Nephron (organoid): ENCODE results near the gene SSRP1.

Experiments used
- H3K27ac Mint-ChIP-seq, 3 experiments: 2 replicates each; pipeline ENCODE4 v1.8.0; 2020; ENCODE audit warnings: mixed read lengths in 3 of 3, mild to moderate bottlenecking in 2 of 3, moderate library complexity in 1 of 3
- H3K27me3 Mint-ChIP-seq: 2 replicates; pipeline ENCODE4 v1.8.0; 2021; ENCODE audit warnings: low read depth, mild to moderate bottlenecking, moderate library complexity, mixed read lengths
- H3K36me3 Mint-ChIP-seq: 2 replicates; pipeline ENCODE4 v1.8.0; 2020; ENCODE audit warnings: low read depth, mixed read lengths
- H3K4me1 Mint-ChIP-seq: 2 replicates; pipeline ENCODE4 v1.8.0; 2020; ENCODE audit warnings: mixed read lengths
- H3K4me3 Mint-ChIP-seq, 3 experiments: 2 replicates each; pipeline ENCODE4 v1.8.0; 2020; ENCODE audit warnings: mild to moderate bottlenecking in 3 of 3, mixed read lengths in 3 of 3, moderate library complexity in 2 of 3
- H3K9me3 Mint-ChIP-seq: 2 replicates; pipeline ENCODE4 v1.8.0; 2020; ENCODE audit warnings: mixed read lengths
- TF ChIP-seq, protein P1 (sequence below), 3 experiments: fragments of 200-600 bp; sonication (generic); IDR thresholded peaks; one replicate each; pipeline ENCODE4 v1.5.0; 2021; ENCODE audit warnings: antibody characterized with exemption in 3 of 3; ENCODE audit not compliant: unreplicated experiment in 3 of 3

SSRP1 gene

DNA sequence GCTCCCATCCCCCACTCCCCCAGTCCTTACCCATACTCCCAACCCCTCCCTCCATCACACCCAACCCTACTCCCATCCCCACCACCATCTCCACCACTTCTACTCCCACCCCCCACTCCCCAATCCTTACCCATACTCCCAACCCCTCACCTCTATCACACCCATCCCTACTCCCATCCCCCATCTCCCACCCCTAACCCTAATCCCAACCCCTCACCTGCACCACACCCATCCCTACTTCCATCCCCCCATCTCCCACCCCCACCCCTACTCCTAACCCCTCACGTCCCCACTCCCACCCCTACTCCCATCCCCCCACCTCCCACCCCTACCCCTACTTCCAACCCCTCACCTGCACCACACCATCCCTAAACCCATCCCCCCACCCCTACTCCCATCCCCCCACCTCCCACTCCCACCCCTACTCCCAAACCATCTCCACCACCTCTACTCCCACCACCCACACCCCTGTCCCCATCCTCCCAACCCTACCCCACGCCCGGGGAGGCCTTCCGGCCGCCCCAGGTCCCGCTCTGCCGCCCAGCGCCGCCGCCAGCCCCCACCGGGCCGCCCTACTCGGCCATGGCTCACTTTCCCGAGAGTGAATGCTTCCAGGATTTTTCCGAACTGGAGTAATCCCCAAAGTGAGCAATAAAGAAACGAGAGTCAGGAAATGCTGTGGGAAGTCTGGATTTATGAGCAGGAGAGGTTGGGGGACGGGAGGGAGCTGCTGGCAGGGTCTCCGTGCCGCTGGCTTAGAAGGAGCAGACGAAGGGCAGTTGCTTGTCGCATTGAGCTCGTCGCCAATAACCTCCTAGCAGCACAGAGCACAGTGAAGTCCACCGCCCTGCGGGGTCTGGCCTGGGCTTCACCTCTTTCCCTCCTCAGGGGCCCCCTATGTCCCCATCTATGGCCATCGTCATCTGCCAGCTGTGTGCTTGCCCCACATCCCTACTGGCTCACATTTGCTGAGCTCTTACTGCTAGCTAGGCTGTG lies 40.7 kb upstream of the SSRP1 start:
- H3K4me1 Mint-ChIP-seq: no peaks in the 10 kb centered on the region
- H3K4me3 Mint-ChIP-seq: no peak overlapping the region
- TF ChIP-seq, protein P1, sequence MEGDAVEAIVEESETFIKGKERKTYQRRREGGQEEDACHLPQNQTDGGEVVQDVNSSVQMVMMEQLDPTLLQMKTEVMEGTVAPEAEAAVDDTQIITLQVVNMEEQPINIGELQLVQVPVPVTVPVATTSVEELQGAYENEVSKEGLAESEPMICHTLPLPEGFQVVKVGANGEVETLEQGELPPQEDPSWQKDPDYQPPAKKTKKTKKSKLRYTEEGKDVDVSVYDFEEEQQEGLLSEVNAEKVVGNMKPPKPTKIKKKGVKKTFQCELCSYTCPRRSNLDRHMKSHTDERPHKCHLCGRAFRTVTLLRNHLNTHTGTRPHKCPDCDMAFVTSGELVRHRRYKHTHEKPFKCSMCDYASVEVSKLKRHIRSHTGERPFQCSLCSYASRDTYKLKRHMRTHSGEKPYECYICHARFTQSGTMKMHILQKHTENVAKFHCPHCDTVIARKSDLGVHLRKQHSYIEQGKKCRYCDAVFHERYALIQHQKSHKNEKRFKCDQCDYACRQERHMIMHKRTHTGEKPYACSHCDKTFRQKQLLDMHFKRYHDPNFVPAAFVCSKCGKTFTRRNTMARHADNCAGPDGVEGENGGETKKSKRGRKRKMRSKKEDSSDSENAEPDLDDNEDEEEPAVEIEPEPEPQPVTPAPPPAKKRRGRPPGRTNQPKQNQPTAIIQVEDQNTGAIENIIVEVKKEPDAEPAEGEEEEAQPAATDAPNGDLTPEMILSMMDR (IDR thresholded peaks at IDR 0.05; ENCODE audit: unreplicated experiment in 3 of 3): no peak
- H3K27ac Mint-ChIP-seq: no peak overlapping the region
- no peaks in the 10 kb centered on the region for H3K36me3 Mint-ChIP-seq
- no peaks in the 10 kb centered on the region for H3K9me3 Mint-ChIP-seq
- peaks cover 33% of the 10 kb centered on the region for H3K27me3 Mint-ChIP-seq

- TF ChIP-seq, protein P1 (IDR thresholded peaks at IDR 0.05; ENCODE audit: unreplicated experiment in 3 of 3): no peak
- Mint-ChIP-seq H3K9me3 (no peaks in the 10 kb centered on the region), H3K4me1 (no peaks in the 10 kb centered on the region), H3K27ac (no peak overlapping the region), H3K36me3 (no peaks in the 10 kb centered on the region), H3K27me3 (peaks cover 29% of the 10 kb centered on the region), H3K4me3 (no peak overlapping the region)
Measured at GRCh38 chr11:57375490-57375889, 39.8 kb upstream of the SSRP1 start.

- Mint-ChIP-seq H3K4me3 (no peak overlapping the region), H3K9me3 (no peaks in the 10 kb centered on the region), H3K27ac (no peak overlapping the region), H3K4me1 (no peaks in the 10 kb centered on the region), H3K27me3 (peaks cover 26% of the 10 kb centered on the region), H3K36me3 (no peaks in the 10 kb centered on the region)
- TF ChIP-seq, protein P1 (IDR thresholded peaks at IDR 0.05; ENCODE audit: unreplicated experiment in 3 of 3): no peak
Measured at GRCh38 chr11:57374966-57375365, 39.3 kb upstream of the SSRP1 start.

DNA sequence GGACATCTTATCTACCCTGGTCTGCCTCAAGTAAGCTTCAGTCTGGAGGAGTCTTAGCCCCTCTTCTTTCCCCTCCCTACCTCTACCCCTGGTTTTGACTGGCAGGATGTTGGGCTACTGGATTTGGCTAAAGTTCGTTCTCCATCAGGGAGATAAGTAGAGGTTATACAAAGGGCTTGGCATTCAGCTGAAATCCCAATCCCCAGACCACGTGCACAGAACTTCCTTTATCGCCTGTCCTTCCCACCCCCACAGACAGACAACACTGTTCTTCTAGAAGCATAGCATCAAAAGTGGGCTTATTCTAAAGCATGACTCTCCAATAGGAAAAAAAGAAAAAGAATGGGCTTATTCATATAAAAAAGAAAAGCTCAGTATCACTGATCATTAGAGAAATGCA lies 37.5 kb upstream of the SSRP1 start:
- H3K27ac Mint-ChIP-seq: no peak overlapping the region
- H3K36me3 Mint-ChIP-seq: no peaks in the 10 kb centered on the region
- H3K4me3 Mint-ChIP-seq: no peak overlapping the region
- no peaks in the 10 kb centered on the region for H3K4me1 Mint-ChIP-seq
- H3K27me3 Mint-ChIP-seq: peaks cover 19% of the 10 kb centered on the region
- H3K9me3 Mint-ChIP-seq: no peaks in the 10 kb centered on the region
- TF ChIP-seq, protein P1 (IDR thresholded peaks at IDR 0.05; ENCODE audit: unreplicated experiment in 3 of 3): no peak

DNA sequence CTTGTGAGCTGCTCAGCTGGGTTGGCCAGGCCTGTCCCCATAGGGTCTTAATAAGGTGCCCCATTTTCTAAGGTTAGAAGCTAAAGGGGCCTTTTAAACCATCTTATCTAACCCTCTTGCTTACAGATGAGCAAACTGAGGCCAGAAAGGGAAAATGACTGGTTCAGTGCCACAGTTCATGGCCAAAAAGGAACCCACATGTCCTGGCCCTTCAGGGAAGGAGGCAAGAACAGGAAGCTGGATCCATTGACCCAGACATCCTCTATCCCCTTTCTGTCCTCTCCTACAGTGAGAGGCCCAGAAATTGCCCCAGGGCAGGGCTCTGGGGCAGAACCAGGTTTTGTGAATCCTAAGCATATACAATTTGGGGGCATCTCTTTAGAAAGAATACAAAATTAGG lies 35.2 kb upstream of the SSRP1 start:
- Mint-ChIP-seq H3K27ac (no peak overlapping the region), H3K4me1 (no peaks in the 10 kb centered on the region), H3K4me3 (no peak overlapping the region), H3K27me3 (peaks cover 4% of the 10 kb centered on the region), H3K9me3 (no peaks in the 10 kb centered on the region), H3K36me3 (no peaks in the 10 kb centered on the region)
- TF ChIP-seq, protein P1 (IDR thresholded peaks at IDR 0.05; ENCODE audit: unreplicated experiment in 3 of 3): no peak

GRCh38 chr11:57370251-57370650 lies 34.6 kb upstream of the SSRP1 start:
- Mint-ChIP-seq H3K4me1 (no peaks in the 10 kb centered on the region), H3K27ac (no peak overlapping the region), H3K4me3 (no peak overlapping the region), H3K9me3 (no peaks in the 10 kb centered on the region), H3K27me3 (peaks cover 4% of the 10 kb centered on the region), H3K36me3 (no peaks in the 10 kb centered on the region)
- TF ChIP-seq, protein P1 (IDR thresholded peaks at IDR 0.05; ENCODE audit: unreplicated experiment in 3 of 3): no peak
